ENCODE results near the gene PPP4R3B. TPM values are rescaled to one million over a fixed set of nuclear protein-coding genes. Genes with fewer than 3 reads are reported as not detected.

Gene PPP4R3B
- total and polyA plus RNA-seq, 2 experiments from 2014 or later = 25.6 to 56.6 TPM

- H4K20me1 ChIP-seq (replicated peaks; ENCODE audit: insufficient read depth) = no peaks in the 10 kb centered on the region; the same call in 1 of the 2 replicates
- TF ChIP-seq ZNF462 (CRISPR knock-in tag; IDR thresholded peaks at IDR 0.05) (no peak), ZNF331 (CRISPR knock-in tag; IDR thresholded peaks at IDR 0.05; ENCODE audit: low read depth) (no peak), ZNF114 (CRISPR knock-in tag; IDR thresholded peaks at IDR 0.05) (no peak), NANOG (IDR thresholded peaks at IDR 0.05; ENCODE audit: borderline replicate concordance) (no peak), EZH2phosphoT487 (IDR thresholded peaks at IDR 0.05; ENCODE audit: unreplicated experiment) (no peak), EZH2 (IDR thresholded peaks at IDR 0.05; ENCODE audit: low read depth, unreplicated experiment) (no peak), ETS1 (IDR thresholded peaks at IDR 0.05) (no peak), POLR2AphosphoS5 (IDR thresholded peaks at IDR 0.05; ENCODE audit: low read depth) (no peak), STAT1 (IDR thresholded peaks at IDR 0.05; ENCODE audit: unreplicated experiment) (no peak)
- TF ChIP-seq, protein P1, sequence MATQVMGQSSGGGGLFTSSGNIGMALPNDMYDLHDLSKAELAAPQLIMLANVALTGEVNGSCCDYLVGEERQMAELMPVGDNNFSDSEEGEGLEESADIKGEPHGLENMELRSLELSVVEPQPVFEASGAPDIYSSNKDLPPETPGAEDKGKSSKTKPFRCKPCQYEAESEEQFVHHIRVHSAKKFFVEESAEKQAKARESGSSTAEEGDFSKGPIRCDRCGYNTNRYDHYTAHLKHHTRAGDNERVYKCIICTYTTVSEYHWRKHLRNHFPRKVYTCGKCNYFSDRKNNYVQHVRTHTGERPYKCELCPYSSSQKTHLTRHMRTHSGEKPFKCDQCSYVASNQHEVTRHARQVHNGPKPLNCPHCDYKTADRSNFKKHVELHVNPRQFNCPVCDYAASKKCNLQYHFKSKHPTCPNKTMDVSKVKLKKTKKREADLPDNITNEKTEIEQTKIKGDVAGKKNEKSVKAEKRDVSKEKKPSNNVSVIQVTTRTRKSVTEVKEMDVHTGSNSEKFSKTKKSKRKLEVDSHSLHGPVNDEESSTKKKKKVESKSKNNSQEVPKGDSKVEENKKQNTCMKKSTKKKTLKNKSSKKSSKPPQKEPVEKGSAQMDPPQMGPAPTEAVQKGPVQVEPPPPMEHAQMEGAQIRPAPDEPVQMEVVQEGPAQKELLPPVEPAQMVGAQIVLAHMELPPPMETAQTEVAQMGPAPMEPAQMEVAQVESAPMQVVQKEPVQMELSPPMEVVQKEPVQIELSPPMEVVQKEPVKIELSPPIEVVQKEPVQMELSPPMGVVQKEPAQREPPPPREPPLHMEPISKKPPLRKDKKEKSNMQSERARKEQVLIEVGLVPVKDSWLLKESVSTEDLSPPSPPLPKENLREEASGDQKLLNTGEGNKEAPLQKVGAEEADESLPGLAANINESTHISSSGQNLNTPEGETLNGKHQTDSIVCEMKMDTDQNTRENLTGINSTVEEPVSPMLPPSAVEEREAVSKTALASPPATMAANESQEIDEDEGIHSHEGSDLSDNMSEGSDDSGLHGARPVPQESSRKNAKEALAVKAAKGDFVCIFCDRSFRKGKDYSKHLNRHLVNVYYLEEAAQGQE (IDR thresholded peaks at IDR 0.05; ENCODE audit: unreplicated experiment) = no peak
- TF ChIP-seq, protein P2, sequence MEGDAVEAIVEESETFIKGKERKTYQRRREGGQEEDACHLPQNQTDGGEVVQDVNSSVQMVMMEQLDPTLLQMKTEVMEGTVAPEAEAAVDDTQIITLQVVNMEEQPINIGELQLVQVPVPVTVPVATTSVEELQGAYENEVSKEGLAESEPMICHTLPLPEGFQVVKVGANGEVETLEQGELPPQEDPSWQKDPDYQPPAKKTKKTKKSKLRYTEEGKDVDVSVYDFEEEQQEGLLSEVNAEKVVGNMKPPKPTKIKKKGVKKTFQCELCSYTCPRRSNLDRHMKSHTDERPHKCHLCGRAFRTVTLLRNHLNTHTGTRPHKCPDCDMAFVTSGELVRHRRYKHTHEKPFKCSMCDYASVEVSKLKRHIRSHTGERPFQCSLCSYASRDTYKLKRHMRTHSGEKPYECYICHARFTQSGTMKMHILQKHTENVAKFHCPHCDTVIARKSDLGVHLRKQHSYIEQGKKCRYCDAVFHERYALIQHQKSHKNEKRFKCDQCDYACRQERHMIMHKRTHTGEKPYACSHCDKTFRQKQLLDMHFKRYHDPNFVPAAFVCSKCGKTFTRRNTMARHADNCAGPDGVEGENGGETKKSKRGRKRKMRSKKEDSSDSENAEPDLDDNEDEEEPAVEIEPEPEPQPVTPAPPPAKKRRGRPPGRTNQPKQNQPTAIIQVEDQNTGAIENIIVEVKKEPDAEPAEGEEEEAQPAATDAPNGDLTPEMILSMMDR (conservative IDR thresholded peaks at IDR 0.05; ENCODE audit: low read depth in 2 of 2) = no peak
- DNase-seq (ENCODE audit: low spot score) (no peak), ATAC-seq (no peak)
- H3K36me3 ChIP-seq (ENCODE audit: insufficient read depth) = peaks cover 15% of the 10 kb centered on the region
- no peak overlapping the region for H3K4me3 ChIP-seq
- H3K27me3 ChIP-seq (ENCODE audit: insufficient read depth) = no peaks in the 10 kb centered on the region
- H3K9me3 Mint-ChIP-seq = peaks cover 18% of the 10 kb centered on the region
- no peak overlapping the region for H3K27ac Mint-ChIP-seq
- no peaks in the 10 kb centered on the region for H3K9me2 ChIP-seq (ENCODE audit: insufficient read depth)
- no peak overlapping the region for H3K4me3 Mint-ChIP-seq
- H3K27me3 Mint-ChIP-seq (ENCODE audit: insufficient read depth, low read depth, poor library complexity) = no peaks in the 10 kb centered on the region
- H2AFZ ChIP-seq = no peak overlapping the region
- no peak overlapping the region for H3K27ac ChIP-seq (ENCODE audit: low read depth)
- H3K79me2 ChIP-seq (replicated peaks; ENCODE audit: insufficient read depth) = no peaks in the 10 kb centered on the region
- H3K36me3 Mint-ChIP-seq (ENCODE audit: low read depth) = peaks cover 60% of the 10 kb centered on the region
- no peaks in the 10 kb centered on the region for H3F3A ChIP-seq (replicated peaks; ENCODE audit: low read depth)
- no peaks in the 10 kb centered on the region for H3K4me1 ChIP-seq (ENCODE audit: insufficient read depth)
- H3K4me1 Mint-ChIP-seq = no peaks in the 10 kb centered on the region
- no peak overlapping the region for H3K4me2 ChIP-seq
Observed at GRCh38 chr2:55556809-55557208, 60.6 kb downstream of the PPP4R3B start.

Measured in GM23338 (cell line).